Transverse colon (tissue), 4 donors: ENCODE data around the gene UCKL1. TPM values are rescaled to one million over a fixed set of nuclear protein-coding genes. Genes with fewer than 3 reads are reported as not detected.
A peak's percentile ranks its signal among the peaks of the same experiment; 100 is the strongest.

ENCODE experiments used
- DNase-seq: peaks from one replicate; pipeline ENCODE4 v3.0.0-alpha.2; 2019
- H3K27ac ChIP-seq, 4 donors: fragments of 200-600 bp; sonication (generic); 2 replicates each; pipeline ENCODE4 v1.5.1; 2016 to 2018; ENCODE audit warnings: inconsistent platforms in 4 of 4
- H3K27me3 ChIP-seq: fragments of 200-600 bp; sonication (generic); 2 replicates; pipeline ENCODE4 v1.5.1; 2017; ENCODE audit warnings: inconsistent platforms
- H3K36me3 ChIP-seq, 4 donors: fragments of 200-600 bp; sonication (generic); 2 replicates each; pipeline ENCODE4 v1.5.1; 2017 to 2019; ENCODE audit warnings: inconsistent platforms in 4 of 4
- H3K4me1 ChIP-seq, 4 donors: fragments of 200-600 bp; sonication (generic); 2 replicates each; pipeline ENCODE4 v1.5.1; 2017 to 2020; ENCODE audit warnings: inconsistent platforms in 4 of 4
- H3K4me3 ChIP-seq, 4 donors: fragments of 200-600 bp; sonication (generic); 1 replicate in 1 of 4; 2 replicates in 3 of 4; pipeline versions ENCODE4 v1.5.1 to v1.6.1; 2017 to 2019; ENCODE audit warnings: inconsistent platforms in 4 of 4
- H3K9me3 ChIP-seq, 2 donors: fragments of 200-600 bp; sonication (generic); 2 replicates each; pipeline ENCODE4 v1.5.1; 2017 to 2019; ENCODE audit warnings: inconsistent platforms in 2 of 2
- CTCF ChIP-seq, 5 experiments: fragments of 200-600 bp in 3 of 5; fragments of 450-650 bp in 2 of 5; sonication (generic) in 3 of 5; IDR thresholded peaks; 1 replicate in 2 of 5; 2 replicates in 3 of 5; pipeline ENCODE4 v1.5.1; 2016 to 2017; ENCODE audit warnings: antibody characterized with exemption in 5 of 5, inconsistent platforms in 3 of 5, mild to moderate bottlenecking in 2 of 5, moderate library complexity in 1 of 5
- EP300 ChIP-seq: sonication (generic); formaldehyde crosslinking; IDR thresholded peaks from one replicate; pipeline ENCODE4 v1.6.1; 2017; ENCODE audit warnings: antibody characterized with exemption, low read depth
- POLR2A ChIP-seq: fragments of 450-650 bp; IDR thresholded peaks from one replicate; pipeline ENCODE4 v1.6.1; 2016; ENCODE audit warnings: antibody characterized with exemption, mild to moderate bottlenecking, moderate library complexity
- POLR2AphosphoS5 ChIP-seq, 3 donors: sonication (generic); formaldehyde crosslinking; IDR thresholded peaks; one replicate each; pipeline ENCODE4 v1.6.1; 2016; ENCODE audit warnings: antibody characterized with exemption in 3 of 3
- WGBS, 2 donors: methylation state at CpG; one replicate each; pipeline ENCODE4 v1.1.5; 2018; ENCODE audit warnings: low coverage in 1 of 2; 5-methylcytosine and 5-hydroxymethylcytosine counted together
- in situ Hi-C, 4 donors: fragments of 200-750 bp; cut with MboI; loops; one replicate each; pipeline versions ENCODE4 v1.15.0 to v1.15.1; 2017; ENCODE audit warnings: low sequenced_read_pairs in 3 of 4, low pct_ligation_motif_present in 1 of 4, low pct_unique_long_range_greater_than_20kb in 1 of 4
- intact Hi-C: fragments of 100-400 bp; cut with DNase I; formaldehyde crosslinking; loops from one replicate; pipeline ENCODE4 v1.15.1; 2023; ENCODE audit warnings: low total_unique reads
- total RNA-seq, 4 donors: library from RNA; depleted of rRNA; stranded (reverse); fragments of >200 nt; gene quantifications; one replicate each; pipeline ENCODE4 v1.1.0, GENCODE V29; 2016

The UCKL1 gene
- total RNA-seq, 4 donors from 2014 or later, result 41.1 to 189 (median 68.5) TPM

- DNase-seq, result no peak
- WGBS, 2 donors, result 69 to 85% methylated on average over 4 to 5 of the region's 5 CpGs
- intact Hi-C loops, result loop anchor here (5.0 to 10.0 kb wide), 3 partner anchors 64 to 434 kb away; partner anchors contain the start of gene PTK6
- no peak overlapping the region for H3K27ac ChIP-seq
- H3K36me3 ChIP-seq, result no peaks in the 10 kb centered on the region
- peaks cover 13% of the 10 kb centered on the region for H3K27me3 ChIP-seq
- peaks cover 8 to 24% (median 13%) of the 10 kb centered on the region in 4 donors for H3K4me1 ChIP-seq
- in situ Hi-C loops, result no loop called here
- TF ChIP-seq POLR2AphosphoS5 (IDR thresholded peaks at IDR 0.05), result no peak
- no peak for TF ChIP-seq CTCF (IDR thresholded peaks at IDR 0.05)
- no peak for TF ChIP-seq POLR2A
- TF ChIP-seq EP300, result no peak
- H3K4me3 ChIP-seq, result no peak overlapping the region
- no peaks in the 10 kb centered on the region for H3K9me3 ChIP-seq
These were observed 14.7 kb upstream of the UCKL1 start for GRCh38 chr20:63970714-63971431.

- H3K36me3 ChIP-seq, result no peaks in the 10 kb centered on the region
- peak; percentile 59 for DNase-seq
- peak within 1 kb of the TSS; percentile 39 to 66 (median 56) for H3K4me3 ChIP-seq
- in situ Hi-C loops, result no loop called here
- peaks cover 13% of the 10 kb centered on the region for H3K27me3 ChIP-seq
- peaks cover 8 to 24% (median 13%) of the 10 kb centered on the region in 4 donors for H3K4me1 ChIP-seq
- peak within 1 kb of the TSS; percentile 40 to 74 (median 70) for H3K27ac ChIP-seq
- TF ChIP-seq POLR2A (no peak), EP300 (no peak)
- intact Hi-C loops, result loop anchor here (5.0 to 10.0 kb wide), 3 partner anchors 63 to 433 kb away; partner anchors contain the start of gene PTK6
- no peaks in the 10 kb centered on the region for H3K9me3 ChIP-seq
- WGBS, 2 donors, result 7% methylated on average over 35 of the region's 73 CpGs; no CpG with 5 or more reads in 1 of the 2 donors
These were observed 13.9 kb upstream of the UCKL1 start, which contains the start of gene ZNF512B for GRCh38 chr20:63969838-63970713. Gene ZNF512B, minus strand, starts transcription at chr20:63969930. Its CDS starts 1,980 bp downstream, at chr20:63967950.

GRCh38 chr20:63968928-63969760 is 12.9 kb upstream of the UCKL1 start:
- Histone ChIP-seq H3K27me3 (peaks cover 13% of the 10 kb centered on the region), H3K27ac (peak overlapping the region; percentile 40 to 74 (median 70)), H3K9me3 (no peaks in the 10 kb centered on the region), H3K4me1 (peaks cover 8 to 23% (median 13%) of the 10 kb centered on the region in 4 donors), H3K4me3 (peak overlapping the region; percentile 39 to 66 (median 56)), H3K36me3 (no peaks in the 10 kb centered on the region)
- intact Hi-C loops, result no loop called here
- DNase-seq, result peak; percentile 25
- WGBS, 2 donors, result 2% methylated on average over 19 of the region's 70 CpGs; no CpG with 5 or more reads in 1 of the 2 donors
- in situ Hi-C loops, result no loop called here
- no peak for TF ChIP-seq CTCF (IDR thresholded peaks at IDR 0.05)

GRCh38 chr20:63968136-63968927 is 12.1 kb upstream of the UCKL1 start:
- intact Hi-C loops (no loop called here), in situ Hi-C loops (no loop called here)
- 80 to 100% methylated on average over 3 to 13 of the region's 14 CpGs for WGBS, 2 donors
- H3K4me1 ChIP-seq, result peaks cover 8 to 16% (median 11%) of the 10 kb centered on the region in 4 donors
- peak overlapping the region in 1 of 4 donors; percentile 66 for H3K4me3 ChIP-seq
- TF ChIP-seq POLR2AphosphoS5 (IDR thresholded peaks at IDR 0.05) (no peak), POLR2A (no peak), EP300 (no peak), CTCF (IDR thresholded peaks at IDR 0.05) (no peak)
- H3K27me3 ChIP-seq, result peaks cover 13% of the 10 kb centered on the region
- H3K36me3 ChIP-seq, result no peaks in the 10 kb centered on the region
- peak overlapping the region in 3 of 4 donors; percentile 67 to 74 (median 72) for H3K27ac ChIP-seq
- H3K9me3 ChIP-seq, result no peaks in the 10 kb centered on the region
- DNase-seq, result peak; percentile 7
